Stomach (tissue), 9 donors: ENCODE results near the gene DNAJB5. TPM values are rescaled to one million over a fixed set of nuclear protein-coding genes. Genes with fewer than 3 reads are reported as not detected.

Experiments
- DNase-seq, 2 donors: peaks; one replicate each; pipeline versions ENCODE4 v3.0.0 to v3.0.0-alpha.2; 2013 to 2019
- H3K27ac ChIP-seq, 5 donors: fragments of 200-600 bp in 4 of 5; sonication (generic) in 4 of 5; one replicate each; pipeline ENCODE4 v1.5.1; 2013 to 2019; ENCODE audit warnings: mild to moderate bottlenecking in 1 of 5, moderate library complexity in 1 of 5
- H3K27me3 ChIP-seq, 3 donors: fragments of 200-600 bp; sonication (generic); one replicate each; pipeline ENCODE4 v1.5.1; 2017 to 2019; ENCODE audit warnings: mixed run types in 1 of 3
- H3K36me3 ChIP-seq, 4 donors: fragments of 200-600 bp; sonication (generic); 1 replicate in 3 of 4; 2 replicates in 1 of 4; pipeline ENCODE4 v1.5.1; 2016 to 2019
- H3K4me1 ChIP-seq, 4 donors: fragments of 200-600 bp; sonication (generic); one replicate each; pipeline ENCODE4 v1.5.1; 2016 to 2019
- H3K4me3 ChIP-seq, 4 donors: fragments of 200-600 bp; sonication (generic) in 3 of 4; one replicate each; pipeline ENCODE4 v1.5.1; 2016 to 2019; ENCODE audit warnings: mild to moderate bottlenecking in 1 of 4
- H3K9me3 ChIP-seq, 4 donors: fragments of 200-600 bp; sonication (generic); one replicate each; pipeline ENCODE4 v1.5.1; 2016 to 2019
- CTCF ChIP-seq, 7 experiments: fragments of 450-650 bp in 4 of 7; fragments of 200-600 bp in 3 of 7; sonication (generic) in 3 of 7; IDR thresholded peaks; one replicate each; pipeline ENCODE4 v1.5.1; 2016 to 2019; ENCODE audit warnings: antibody characterized with exemption in 7 of 7, control low read depth in 2 of 7, mild to moderate bottlenecking in 1 of 7
- EP300 ChIP-seq: sonication (generic); formaldehyde crosslinking; IDR thresholded peaks from one replicate; pipeline ENCODE4 v1.6.1; 2017; ENCODE audit warnings: antibody characterized with exemption
- POLR2A ChIP-seq, 4 donors: fragments of 450-650 bp; IDR thresholded peaks; one replicate each; pipeline ENCODE4 v1.6.1; 2016; ENCODE audit warnings: antibody characterized with exemption in 4 of 4, control low read depth in 2 of 4, mild to moderate bottlenecking in 1 of 4, moderate library complexity in 1 of 4
- POLR2AphosphoS5 ChIP-seq, 3 donors: sonication (generic); formaldehyde crosslinking; IDR thresholded peaks; one replicate each; pipeline ENCODE4 v1.6.1; 2016; ENCODE audit warnings: antibody characterized with exemption in 3 of 3
- WGBS, 5 donors: extraction: QIAGEN DNeasy Blood & Tissue Kit in 3 of 5; methylation state at CpG; one replicate each; pipeline versions ENCODE4 v1.1.5 to v1.1.7; 2013 to 2018; 5-methylcytosine and 5-hydroxymethylcytosine counted together
- intact Hi-C: fragments of 100-400 bp; cut with DNase I; formaldehyde crosslinking; loops from one replicate; pipeline ENCODE4 v1.15.1; 2023; ENCODE audit warnings: low total_unique reads
- polyA plus RNA-seq, 3 donors: library from polyadenylated mRNA; stranded (reverse); fragments of 200-250 nt; gene quantifications; one replicate each; pipeline ENCODE4 v1.2.3, GENCODE V29; 2013
- total RNA-seq, 5 donors: library from RNA; depleted of rRNA; stranded (reverse); fragments of >200 nt; gene quantifications; one replicate each; pipeline versions ENCODE4 v1.1.0 to v1.2.3, GENCODE V29; 2014 to 2016
- donor health status: healthy with polysubstance abuse.
- donor health status: Bipolar disorder and iron deficiency.
- donor health status: healthy.

DNAJB5 gene
- total and polyA plus RNA-seq, 8 donors, result 1.2 to 79.0 (median 16.5) TPM

GRCh38 chr9:34996181-34996904, 6.8 kb downstream of the DNAJB5 start:
- H3K4me1 ChIP-seq, result peaks cover 23 to 58% (median 41%) of the 10 kb centered on the region in 4 donors

GRCh38 chr9:34996905-34997279, 7.3 kb downstream of the DNAJB5 start:
- H3K4me1 ChIP-seq, result peaks cover 19 to 52% (median 36%) of the 10 kb centered on the region in 4 donors
- TF ChIP-seq CTCF (IDR thresholded peaks at IDR 0.05) (no peak), POLR2AphosphoS5 (IDR thresholded peaks at IDR 0.05) (no peak), POLR2A (IDR thresholded peaks at IDR 0.05) (no peak), EP300 (no peak)
- no peaks in the 10 kb centered on the region for H3K9me3 ChIP-seq
- no peaks in the 10 kb centered on the region for H3K27me3 ChIP-seq
- H3K36me3 ChIP-seq, result peaks cover 11 to 23% (median 17%) of the 10 kb centered on the region in 4 donors
- peak overlapping the region in 2 of 5 donors; percentile 23 to 99 for H3K27ac ChIP-seq
- no peak overlapping the region for H3K4me3 ChIP-seq
- peak in 1 of 2 donors; percentile 36 for DNase-seq
- WGBS, 5 donors, result 73 to 80% (median 78%) methylated on average over 10 of the region's 10 CpGs
- intact Hi-C loops, result loop anchor here (5.0 kb wide), 1 partner anchor 100 kb away; a partner anchor contains a TSS

More at GRCh38 chr9:34996181-34996904, 6.8 kb downstream of the DNAJB5 start:
- peaks cover 11 to 23% (median 17%) of the 10 kb centered on the region in 4 donors for H3K36me3 ChIP-seq
- no peak overlapping the region for H3K4me3 ChIP-seq
- DNase-seq, result no peak
- no peak for TF ChIP-seq EP300
- WGBS, 5 donors, result 93 to 97% (median 96%) methylated on average over 21 to 26 of the region's 26 CpGs
- peak overlapping the region in 3 of 5 donors; percentile 90 to 99 (median 94) for H3K27ac ChIP-seq
- no peaks in the 10 kb centered on the region for H3K27me3 ChIP-seq
- intact Hi-C loops, result loop anchor here (5.0 kb wide), 1 partner anchor 99 kb away; a partner anchor contains a TSS
- H3K9me3 ChIP-seq, result no peaks in the 10 kb centered on the region

- Histone ChIP-seq H3K4me1 (peaks cover 14 to 47% (median 31%) of the 10 kb centered on the region in 4 donors), H3K36me3 (peaks cover 11 to 23% (median 17%) of the 10 kb centered on the region in 4 donors), H3K9me3 (no peaks in the 10 kb centered on the region), H3K27ac (peak overlapping the region in 2 of 5 donors; percentile 23 to 99), H3K4me3 (no peak overlapping the region), H3K27me3 (no peaks in the 10 kb centered on the region)
- intact Hi-C loops, result loop anchor here (5.0 kb wide), 1 partner anchor 100 kb away; a partner anchor contains a TSS
- no peak for TF ChIP-seq POLR2AphosphoS5 (IDR thresholded peaks at IDR 0.05)
- no peak for DNase-seq
Observed at GRCh38 chr9:34997379-34997781, 7.8 kb downstream of the DNAJB5 start.

GRCh38 chr9:34998266-34998665, 8.7 kb downstream of the DNAJB5 start:
- peaks cover 11 to 23% (median 17%) of the 10 kb centered on the region in 4 donors for H3K36me3 ChIP-seq
- peak overlapping the region in 3 of 5 donors; percentile 1 to 99 (median 13) for H3K27ac ChIP-seq
- H3K4me3 ChIP-seq, result no peak overlapping the region
- H3K9me3 ChIP-seq, result no peaks in the 10 kb centered on the region
- H3K27me3 ChIP-seq, result no peaks in the 10 kb centered on the region
- no peak for DNase-seq
- intact Hi-C loops, result loop anchor here (5.0 kb wide), 1 partner anchor 101 kb away; a partner anchor contains a TSS
- TF ChIP-seq POLR2A (IDR thresholded peaks at IDR 0.05), result no peak
- no peak for TF ChIP-seq EP300
- H3K4me1 ChIP-seq, result peaks cover 10 to 38% (median 23%) of the 10 kb centered on the region in 4 donors
- WGBS, 5 donors, result 71 to 86% (median 84%) methylated on average over 3 of the region's 3 CpGs

GRCh38 chr9:34999576-34999975, 10.0 kb downstream of the DNAJB5 start:
- no peaks in the 10 kb centered on the region for H3K9me3 ChIP-seq
- TF ChIP-seq POLR2AphosphoS5 (IDR thresholded peaks at IDR 0.05), result no peak
- TF ChIP-seq EP300, result no peak
- no peak for TF ChIP-seq CTCF (IDR thresholded peaks at IDR 0.05)
- no peak for TF ChIP-seq POLR2A (IDR thresholded peaks at IDR 0.05)
- no peaks in the 10 kb centered on the region for H3K27me3 ChIP-seq
- H3K4me3 ChIP-seq, result no peak overlapping the region
- no peak overlapping the region for H3K27ac ChIP-seq
- H3K36me3 ChIP-seq, result peaks cover 11 to 23% (median 17%) of the 10 kb centered on the region in 4 donors
- peaks cover 2 to 25% (median 12%) of the 10 kb centered on the region in 4 donors for H3K4me1 ChIP-seq
- 85 to 100% (median 98%) methylated on average over 1 to 2 of the region's 2 CpGs for WGBS, 5 donors
- intact Hi-C loops, result loop anchor here (5.0 kb wide), 1 partner anchor 102 kb away; a partner anchor contains a TSS
- no peak for DNase-seq
